Stimulated activated CD4-positive, alpha-beta T cell treated with anti-CD3 and anti-CD28 coated beads, Interleukin-12 subunit alpha, Interleukin-12 subunit beta, amount 100 ng/mL, for 4 hours (primary cell): ENCODE data around the gene CDC42BPA.
"Not testable (repeated sequence)": the region's sequence is repeated elsewhere in the genome, so short reads cannot be mapped to it uniquely, and the experiment has no call there.

Experiments used
- DNase-seq: peaks from one replicate; pipeline ENCODE4 v3.0.0-alpha.2; 2020

Gene CDC42BPA

GRCh38 chr1:227190321-227190720, 128.0 kb downstream of the CDC42BPA start:
- DNase-seq = no peak

DNA sequence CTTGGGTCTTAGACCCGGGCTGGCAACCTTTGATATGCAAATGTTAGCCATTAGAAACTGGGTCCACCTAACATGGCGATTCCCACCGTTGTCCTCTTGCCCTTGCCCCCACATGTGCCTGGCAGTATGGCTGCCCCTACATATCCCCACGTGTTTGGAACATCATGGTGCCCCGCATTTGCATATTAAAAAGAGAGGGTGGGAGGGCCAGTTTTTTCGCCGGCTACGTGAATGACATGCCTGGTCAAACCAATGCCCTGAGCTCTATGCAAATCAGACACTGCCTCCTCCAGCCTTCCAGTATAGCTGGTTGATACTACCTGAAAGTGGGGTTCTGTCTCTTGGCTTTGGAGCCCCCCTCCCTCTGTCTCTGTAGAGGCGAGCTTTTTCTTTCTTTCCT, 133.0 kb downstream of the CDC42BPA start:
- DNase-seq = no peak

- no peak for DNase-seq
These were observed 136.3 kb downstream of the CDC42BPA start for GRCh38 chr1:227182012-227182411.

GRCh38 chr1:227175611-227176010, 142.7 kb downstream of the CDC42BPA start:
- no peak for DNase-seq

GRCh38 chr1:227174164-227174563, 144.1 kb downstream of the CDC42BPA start:
- no peak for DNase-seq

- no peak for DNase-seq
These were observed 147.7 kb downstream of the CDC42BPA start for GRCh38 chr1:227170361-227171166.

DNA sequence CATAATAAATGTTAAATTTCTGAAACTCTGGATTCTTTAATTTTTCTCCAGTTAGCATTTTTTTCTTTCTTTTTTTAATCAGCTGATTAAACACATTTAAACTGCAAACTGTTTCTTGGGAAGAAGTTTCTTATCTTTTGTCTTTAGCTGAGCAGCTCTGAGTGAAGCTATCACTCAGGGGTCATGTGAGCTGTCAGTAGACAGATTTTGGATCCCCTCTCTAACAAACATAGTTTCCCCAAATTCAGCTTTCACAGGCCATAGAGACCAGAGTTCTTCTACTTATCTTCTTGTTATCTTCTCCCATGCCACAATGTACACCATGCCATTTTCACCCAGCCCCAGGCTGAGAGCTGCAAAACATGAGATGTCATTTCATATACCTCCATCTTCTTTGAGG, 148.9 kb downstream of the CDC42BPA start:
- no peak for DNase-seq

DNA sequence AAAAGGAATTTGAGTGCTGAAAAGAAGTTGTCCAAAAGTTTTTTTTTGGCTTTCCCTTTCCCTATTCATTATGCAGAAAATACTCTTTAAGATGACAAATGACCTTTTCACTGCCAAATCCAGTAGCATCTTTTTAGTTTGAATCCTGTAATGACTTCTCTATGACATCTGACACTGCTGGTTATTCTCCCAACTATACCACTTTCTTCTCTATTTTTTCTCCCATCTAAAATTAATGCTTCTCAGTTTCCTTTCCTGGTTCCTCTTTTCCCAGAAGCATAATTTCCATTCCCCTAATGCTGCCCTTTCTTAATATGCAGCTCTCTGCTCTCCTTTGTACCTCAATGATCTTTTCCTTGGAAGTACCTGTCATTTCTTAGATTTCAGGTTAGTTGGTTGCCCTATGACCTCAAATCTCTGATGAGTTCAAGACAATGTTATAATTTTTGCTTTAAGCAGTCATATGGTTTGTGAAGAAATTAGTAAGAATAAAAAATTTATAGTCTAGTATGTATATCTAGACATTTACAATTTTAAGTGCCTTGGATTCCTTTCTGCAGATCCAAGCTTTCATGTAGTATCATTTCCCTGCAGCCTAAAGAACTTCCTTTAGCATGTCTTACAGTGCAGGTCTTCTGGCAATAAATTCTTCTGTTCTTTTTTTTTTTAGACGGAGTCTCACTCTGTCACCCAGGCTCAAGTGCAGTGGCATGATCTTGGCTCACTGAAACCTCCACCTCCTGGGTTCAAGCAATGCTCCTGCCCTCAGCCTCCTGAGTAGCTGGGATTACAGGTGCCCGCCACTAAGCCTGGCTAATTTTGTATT, 150.8 kb downstream of the CDC42BPA start:
- DNase-seq = no peak

- no peak for DNase-seq
These were observed 151.7 kb downstream of the CDC42BPA start for GRCh38 chr1:227166559-227166958.

DNA sequence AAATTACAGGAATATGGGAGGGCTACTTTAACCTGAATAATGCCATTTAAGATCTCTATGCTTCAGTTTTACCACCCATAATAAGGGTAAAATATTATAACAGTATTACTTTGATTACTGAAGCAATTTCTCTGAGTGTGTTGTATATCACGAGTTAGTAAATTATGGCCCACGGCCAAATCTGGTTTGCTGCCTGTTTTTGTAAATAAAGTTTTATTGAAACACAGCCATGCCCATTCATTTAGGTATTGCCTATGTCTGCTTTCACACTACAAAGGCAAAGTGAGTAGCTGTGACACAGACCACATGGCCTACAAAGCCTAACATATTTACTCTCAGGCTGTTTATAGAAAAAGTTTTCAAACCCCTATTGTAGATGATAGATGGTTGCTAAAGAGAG, 156.8 kb downstream of the CDC42BPA start:
- no peak for DNase-seq

- no peak for DNase-seq
These were observed 161.8 kb downstream of the CDC42BPA start for GRCh38 chr1:227156520-227156919.

- no peak for DNase-seq
These were observed 162.6 kb downstream of the CDC42BPA start for GRCh38 chr1:227155688-227156087.

GRCh38 chr1:227155004-227155403, 163.3 kb downstream of the CDC42BPA start:
- no peak for DNase-seq

DNA sequence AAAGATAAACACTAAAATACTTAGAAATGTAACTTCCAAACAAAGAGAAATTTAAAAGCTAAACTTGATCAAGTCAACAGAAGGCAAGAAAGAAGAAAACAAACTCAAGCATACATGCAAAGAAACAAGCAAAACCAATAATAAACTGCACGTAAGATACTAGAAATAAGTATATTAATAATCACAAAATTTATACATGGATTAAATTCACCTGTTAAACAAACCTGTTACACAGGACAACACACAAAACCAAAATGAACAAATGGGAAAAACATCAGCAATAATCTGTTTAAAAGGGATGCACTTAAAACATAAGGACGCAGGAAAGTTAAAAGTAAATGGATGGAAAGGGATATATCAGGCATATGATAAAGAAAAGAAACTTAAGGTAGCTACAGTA, 165.8 kb downstream of the CDC42BPA start:
- no peak for DNase-seq

DNA sequence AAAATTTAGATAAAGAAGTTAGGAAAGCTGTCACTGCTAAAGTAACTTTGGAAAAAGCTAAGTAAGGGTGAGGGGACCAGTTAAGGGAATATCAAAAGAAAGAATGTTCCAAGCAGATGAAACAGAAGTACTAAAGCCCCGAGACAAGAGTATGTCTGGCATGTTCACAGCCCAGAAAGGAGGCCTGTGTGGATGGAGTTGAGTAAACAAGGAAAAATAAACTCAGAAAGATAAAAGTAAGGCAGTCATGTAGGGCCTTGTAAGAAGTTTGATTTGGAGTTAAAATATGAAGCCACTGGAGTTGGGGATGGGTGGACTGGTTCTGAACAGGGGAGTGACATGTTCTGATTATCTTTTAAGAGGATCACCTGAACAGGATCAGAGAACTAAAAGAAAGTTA, 177.9 kb downstream of the CDC42BPA start:
- DNase-seq = no peak

DNA sequence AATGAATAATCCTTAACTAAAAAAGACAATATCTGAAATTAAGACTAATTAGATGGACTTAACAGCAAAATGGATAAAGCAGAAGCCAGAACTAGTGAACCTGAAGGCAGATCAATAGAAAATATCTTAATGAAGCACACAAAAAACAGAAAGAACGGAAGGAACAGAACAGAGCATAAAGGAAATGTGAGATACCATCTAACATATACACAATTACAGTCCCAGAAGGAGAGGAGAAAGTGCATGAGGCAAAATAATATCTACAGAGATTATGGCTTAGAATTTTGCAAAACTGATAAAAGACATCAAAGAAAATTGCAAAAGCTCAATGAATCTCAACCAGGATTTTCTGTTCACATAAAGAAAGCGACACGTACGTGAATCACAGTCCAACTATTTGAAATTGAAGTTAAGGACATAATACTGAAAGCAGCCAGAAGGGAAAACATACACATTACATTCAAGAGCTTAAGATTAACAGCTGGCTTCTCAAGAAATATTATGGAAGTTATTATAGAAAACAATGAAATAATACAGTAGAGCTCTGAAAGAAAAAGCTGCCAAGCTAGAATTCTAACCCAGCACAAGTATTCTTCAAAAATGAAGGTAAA, 182.0 kb downstream of the CDC42BPA start:
- no peak for DNase-seq

GRCh38 chr1:227134686-227135314, 183.5 kb downstream of the CDC42BPA start:
- no peak for DNase-seq

- not testable (repeated sequence) for DNase-seq
These were observed 185.6 kb downstream of the CDC42BPA start for GRCh38 chr1:227132695-227133094.

DNA sequence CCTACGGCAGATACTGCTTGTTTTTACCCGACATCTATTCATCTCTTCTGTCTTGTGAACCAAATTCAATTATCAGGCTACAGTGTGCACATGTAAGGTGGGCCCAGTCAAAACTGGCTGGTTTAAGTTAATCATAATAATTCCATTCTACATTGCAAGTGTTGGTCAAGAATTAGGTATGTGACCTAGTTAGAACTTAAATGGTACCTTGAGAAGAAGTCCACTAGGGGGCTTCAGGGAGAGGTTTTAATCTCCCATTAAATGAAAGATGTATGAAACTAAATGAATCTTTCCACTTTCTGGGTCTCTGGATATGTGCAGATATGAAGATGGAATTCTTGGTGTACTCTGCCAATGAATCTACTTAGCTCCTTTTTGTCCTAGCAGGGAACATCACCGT, 187.1 kb downstream of the CDC42BPA start:
- DNase-seq = no peak

GRCh38 chr1:227127891-227128290, 190.4 kb downstream of the CDC42BPA start:
- DNase-seq = no peak

GRCh38 chr1:227125929-227126545, 192.3 kb downstream of the CDC42BPA start:
- no peak for DNase-seq

GRCh38 chr1:227124473-227124872, 193.8 kb downstream of the CDC42BPA start:
- no peak for DNase-seq

GRCh38 chr1:227120826-227121225, 197.5 kb downstream of the CDC42BPA start:
- no peak for DNase-seq
